GM21381 (cell line): Measurements from ENCODE around the gene GLTP.

Source experiments
- ATAC-seq: cut with Tn5 transposase; IDR thresholded peaks from one replicate; pipeline ENCODE4 v1.9.1; 2021; ENCODE audit warnings: mild to moderate bottlenecking, moderate library complexity; ENCODE audit not compliant: unreplicated experiment

The GLTP gene

DNA sequence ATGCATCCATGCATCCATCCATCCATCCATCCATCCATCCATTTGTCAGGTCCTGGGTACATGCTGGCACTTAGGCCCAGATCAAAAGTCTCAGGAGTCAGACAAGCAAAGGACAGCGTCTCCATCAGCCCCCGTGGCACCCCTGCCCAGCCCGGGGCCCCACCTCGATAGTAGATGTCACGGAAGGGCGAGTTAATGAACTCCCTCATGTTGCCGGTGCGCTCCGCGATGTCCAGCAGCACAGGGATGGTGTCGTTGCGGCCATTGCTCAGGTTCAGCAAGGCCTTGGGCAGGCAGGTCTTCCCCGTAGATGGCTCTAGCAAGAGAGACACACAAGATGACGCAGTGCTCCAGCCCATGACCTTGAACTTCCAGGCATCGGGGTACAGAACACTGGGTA lies 77.5 kb downstream of the GLTP start:
- no peak for ATAC-seq
